Central memory CD8-positive, alpha-beta T cell (primary cell): ENCODE data around the gene FAM236A.
"Not testable (repeated sequence)": the region's sequence is repeated elsewhere in the genome, so short reads cannot be mapped to it uniquely, and the experiment has no call there.

Source experiments
- ATAC-seq: fragments of 150-1000 bp; cut with Tn5 transposase; replicated peaks from 2 replicates; pipeline ENCODE4 v1.10.0; 2022; ENCODE audit warnings: mild to moderate bottlenecking, moderate FRiP score, moderate number of reproducible peaks; ENCODE audit not compliant: poor library complexity, severe bottlenecking; ENCODE audit errors: extremely low read depth
- DNase-seq, 2 donors: peaks; one replicate each; pipeline ENCODE4 v3.0.0; 2021; ENCODE audit warnings: low spot score in 2 of 2
- H3K27ac Mint-ChIP-seq: one replicate; pipeline ENCODE4 v1.8.0; 2022; ENCODE audit warnings: low read depth, mild to moderate bottlenecking, moderate library complexity, mixed read lengths
- H3K27me3 Mint-ChIP-seq: one replicate; pipeline ENCODE4 v1.8.0; 2022; ENCODE audit warnings: mixed read lengths
- H3K36me3 Mint-ChIP-seq: one replicate; pipeline ENCODE4 v1.8.0; 2022; ENCODE audit warnings: mild to moderate bottlenecking, moderate library complexity, mixed read lengths; ENCODE audit not compliant: insufficient read depth
- H3K4me1 Mint-ChIP-seq: one replicate; pipeline ENCODE4 v1.8.0; 2022; ENCODE audit warnings: mixed read lengths
- H3K4me3 Mint-ChIP-seq: one replicate; pipeline ENCODE4 v1.8.0; 2022; ENCODE audit warnings: mild to moderate bottlenecking, moderate library complexity, mixed read lengths
- H3K9me3 Mint-ChIP-seq: one replicate; pipeline ENCODE4 v1.8.0; 2022; ENCODE audit warnings: mixed read lengths

The FAM236A gene

GRCh38 chrX:72937906-72938305 lies at the start of gene FAM236A:
TSS of gene FAM236A (plus strand) at chrX:72938206. CDS start at chrX:72938263, 57 bp downstream.
- H3K27ac Mint-ChIP-seq, H3K4me1 Mint-ChIP-seq, H3K27me3 Mint-ChIP-seq, H3K4me3 Mint-ChIP-seq, ATAC-seq, H3K9me3 Mint-ChIP-seq, DNase-seq, H3K36me3 Mint-ChIP-seq: not testable (repeated sequence)

- not testable (repeated sequence) for DNase-seq, H3K36me3 Mint-ChIP-seq, ATAC-seq, H3K4me3 Mint-ChIP-seq, H3K27ac Mint-ChIP-seq, H3K4me1 Mint-ChIP-seq, H3K27me3 Mint-ChIP-seq, H3K9me3 Mint-ChIP-seq
Observed at GRCh38 chrX:72889740-72890139, 48.3 kb upstream of the FAM236A start.

GRCh38 chrX:72912315-72912714 lies 25.7 kb upstream of the FAM236A start, which contains the start of gene FAM236C:
TSS of gene FAM236C (plus strand) at chrX:72912615. CDS start at chrX:72912715, 100 bp downstream.
- not testable (repeated sequence) for ATAC-seq, H3K4me1 Mint-ChIP-seq, H3K36me3 Mint-ChIP-seq, H3K27me3 Mint-ChIP-seq, H3K4me3 Mint-ChIP-seq, H3K9me3 Mint-ChIP-seq, H3K27ac Mint-ChIP-seq, DNase-seq

- H3K27me3 Mint-ChIP-seq, H3K9me3 Mint-ChIP-seq, DNase-seq, ATAC-seq, H3K36me3 Mint-ChIP-seq, H3K4me3 Mint-ChIP-seq, H3K4me1 Mint-ChIP-seq, H3K27ac Mint-ChIP-seq: not testable (repeated sequence)
Observed at GRCh38 chrX:72916096-72916495, 21.9 kb upstream of the FAM236A start.

- ATAC-seq, H3K36me3 Mint-ChIP-seq, H3K4me1 Mint-ChIP-seq, DNase-seq, H3K9me3 Mint-ChIP-seq, H3K4me3 Mint-ChIP-seq, H3K27me3 Mint-ChIP-seq, H3K27ac Mint-ChIP-seq: not testable (repeated sequence)
Observed at GRCh38 chrX:72932283-72932682, 5.7 kb upstream of the FAM236A start.

- not testable (repeated sequence) for DNase-seq, H3K4me1 Mint-ChIP-seq, H3K9me3 Mint-ChIP-seq, H3K27ac Mint-ChIP-seq, ATAC-seq, H3K36me3 Mint-ChIP-seq, H3K27me3 Mint-ChIP-seq, H3K4me3 Mint-ChIP-seq
Observed at GRCh38 chrX:72936455-72936854, 1.6 kb upstream of the FAM236A start.

- not testable (repeated sequence) for H3K27ac Mint-ChIP-seq, ATAC-seq, H3K4me3 Mint-ChIP-seq, H3K9me3 Mint-ChIP-seq, DNase-seq, H3K36me3 Mint-ChIP-seq, H3K4me1 Mint-ChIP-seq, H3K27me3 Mint-ChIP-seq
Observed at GRCh38 chrX:72936882-72937455, 1.0 kb upstream of the FAM236A start.

GRCh38 chrX:72942272-72942671 lies 4.3 kb downstream of the FAM236A start:
- not testable (repeated sequence) for H3K36me3 Mint-ChIP-seq, ATAC-seq, H3K27me3 Mint-ChIP-seq, H3K4me1 Mint-ChIP-seq, H3K4me3 Mint-ChIP-seq, DNase-seq, H3K27ac Mint-ChIP-seq, H3K9me3 Mint-ChIP-seq

GRCh38 chrX:72943035-72943818 lies 5.2 kb downstream of the FAM236A start:
- H3K27me3 Mint-ChIP-seq, H3K9me3 Mint-ChIP-seq, DNase-seq: not testable (repeated sequence)

GRCh38 chrX:72943819-72944169 lies 5.8 kb downstream of the FAM236A start, which contains the start of gene DMRTC1:
TSS of gene DMRTC1 (minus strand) at chrX:72943837. CDS start at chrX:72875694, 68,143 bp downstream.
- not testable (repeated sequence) for H3K27ac Mint-ChIP-seq

More at GRCh38 chrX:72943035-72943818, 5.2 kb downstream of the FAM236A start:
- ATAC-seq: peak; percentile 84
- not testable (repeated sequence) for H3K4me3 Mint-ChIP-seq, H3K4me1 Mint-ChIP-seq, H3K36me3 Mint-ChIP-seq, H3K27ac Mint-ChIP-seq

GRCh38 chrX:72959971-72960370 lies 22.0 kb downstream of the FAM236A start:
- ATAC-seq, H3K4me1 Mint-ChIP-seq, H3K27ac Mint-ChIP-seq, H3K9me3 Mint-ChIP-seq, H3K4me3 Mint-ChIP-seq, H3K27me3 Mint-ChIP-seq, DNase-seq, H3K36me3 Mint-ChIP-seq: not testable (repeated sequence)

More at GRCh38 chrX:72943819-72944169, 5.8 kb downstream of the FAM236A start, which contains the start of gene DMRTC1:
- H3K9me3 Mint-ChIP-seq, H3K4me3 Mint-ChIP-seq, H3K4me1 Mint-ChIP-seq, DNase-seq, H3K27me3 Mint-ChIP-seq, H3K36me3 Mint-ChIP-seq: not testable (repeated sequence)
- peak; percentile 74 for ATAC-seq

GRCh38 chrX:72971859-72972258 lies 33.9 kb downstream of the FAM236A start:
- not testable (repeated sequence) for H3K27me3 Mint-ChIP-seq, H3K4me1 Mint-ChIP-seq, DNase-seq, ATAC-seq, H3K27ac Mint-ChIP-seq, H3K9me3 Mint-ChIP-seq, H3K36me3 Mint-ChIP-seq, H3K4me3 Mint-ChIP-seq

- not testable (repeated sequence) for H3K4me1 Mint-ChIP-seq, H3K27ac Mint-ChIP-seq, ATAC-seq, H3K4me3 Mint-ChIP-seq, DNase-seq, H3K36me3 Mint-ChIP-seq, H3K27me3 Mint-ChIP-seq, H3K9me3 Mint-ChIP-seq
Observed at GRCh38 chrX:72974885-72975284, 36.9 kb downstream of the FAM236A start.
